ENCODE results near the gene SIRT5. TPM values are rescaled to one million over a fixed set of nuclear protein-coding genes. Genes with fewer than 3 reads are reported as not detected.

SIRT5 gene
- total and polyA plus RNA-seq, 9 donors: 6.0 to 10.4 (median 8.6) TPM

DNA sequence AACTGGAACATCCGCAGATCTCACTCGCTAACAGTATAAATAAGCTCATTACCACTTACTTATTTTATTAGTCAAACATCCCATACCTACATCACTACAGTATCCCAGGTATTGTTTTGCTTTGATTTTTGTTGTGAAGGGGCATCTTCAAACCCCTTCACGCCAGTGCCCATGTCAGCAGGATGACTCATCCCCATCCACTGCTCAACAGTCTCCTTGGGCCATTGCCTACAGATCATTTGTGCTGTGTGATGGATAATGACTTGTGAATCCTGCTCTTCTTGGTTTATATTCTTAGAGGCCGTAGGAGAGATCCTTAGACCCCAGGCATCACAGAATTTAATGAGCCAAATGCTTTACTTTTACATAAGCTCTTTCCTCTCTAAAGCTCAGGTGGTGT, 8.5 kb upstream of the SIRT5 start:
- no peaks in the 10 kb centered on the region for H3K36me3 ChIP-seq (ENCODE audit: control insufficient read depth, insufficient read depth, low read length)
- no peak overlapping the region for H3K27ac ChIP-seq (ENCODE audit: low read length)
- H3K4me1 ChIP-seq (ENCODE audit: control insufficient read depth, insufficient read depth, low read length): no peaks in the 10 kb centered on the region
- no peak overlapping the region for H3K4me3 ChIP-seq (ENCODE audit: low read length)
- H3K9me3 ChIP-seq (replicated peaks; ENCODE audit: control insufficient read depth, low read depth, low read length): no peaks in the 10 kb centered on the region
- H3K27me3 ChIP-seq (ENCODE audit: control insufficient read depth, insufficient read depth, low read length): no peaks in the 10 kb centered on the region
- no CpG with 5 or more reads among the region's 4 CpGs for WGBS (ENCODE audit: insufficient coverage)
- no peak for DNase-seq

DNA sequence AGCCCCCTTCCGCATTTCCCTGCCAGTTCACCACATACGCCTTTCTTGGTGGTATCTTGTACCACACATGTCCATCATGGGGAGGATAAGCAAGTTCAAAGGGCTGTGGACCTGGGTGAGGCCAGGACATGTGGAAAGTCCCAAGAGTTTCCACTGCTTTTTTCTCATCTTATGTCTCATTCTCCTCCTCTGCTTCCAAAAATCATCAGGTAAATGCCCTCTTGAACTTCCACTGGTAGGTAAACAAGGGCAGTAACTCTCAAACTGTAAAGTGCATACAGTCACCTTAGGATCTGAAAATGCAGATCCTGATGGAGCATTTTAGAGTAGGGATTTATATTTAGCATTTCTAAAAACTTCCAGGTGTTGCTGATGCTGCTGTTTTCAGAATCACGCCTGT, 7.9 kb upstream of the SIRT5 start:
- DNase-seq: no peak
- Histone ChIP-seq H3K36me3 (ENCODE audit: control insufficient read depth, insufficient read depth, low read length) (no peaks in the 10 kb centered on the region), H3K4me1 (ENCODE audit: control insufficient read depth, insufficient read depth, low read length) (no peaks in the 10 kb centered on the region), H3K27ac (ENCODE audit: low read length) (no peak overlapping the region), H3K27me3 (ENCODE audit: control insufficient read depth, insufficient read depth, low read length) (no peaks in the 10 kb centered on the region), H3K9me3 (replicated peaks; ENCODE audit: control insufficient read depth, low read depth, low read length) (no peaks in the 10 kb centered on the region), H3K4me3 (ENCODE audit: low read length) (no peak overlapping the region)
- WGBS (ENCODE audit: insufficient coverage): 67% methylated on average over 1 of the region's 3 CpGs

DNA sequence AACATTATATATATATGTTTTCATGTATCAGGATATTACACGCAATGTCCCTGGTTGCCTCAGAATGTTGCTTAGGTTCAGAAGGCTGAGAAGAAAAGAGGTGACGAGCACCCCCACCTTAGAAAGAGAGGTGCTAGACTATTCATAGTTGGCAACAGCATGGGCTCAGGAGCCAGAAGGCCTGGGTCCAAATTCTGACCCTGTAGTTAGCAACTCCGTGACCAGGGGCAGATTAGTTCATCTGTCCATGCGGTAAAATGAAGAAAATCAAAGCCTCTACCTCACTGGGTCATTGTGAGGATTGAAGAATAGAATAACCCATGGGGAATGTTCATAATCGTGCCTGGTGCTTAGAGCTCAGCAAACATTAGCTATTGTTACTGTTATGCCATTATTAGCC, 5.4 kb upstream of the SIRT5 start:
- Histone ChIP-seq H3K9me3 (replicated peaks; ENCODE audit: control insufficient read depth, low read depth, low read length) (no peaks in the 10 kb centered on the region), H3K4me3 (ENCODE audit: low read length) (no peak overlapping the region), H3K27ac (ENCODE audit: low read length) (no peak overlapping the region), H3K27me3 (ENCODE audit: control insufficient read depth, insufficient read depth, low read length) (no peaks in the 10 kb centered on the region), H3K36me3 (ENCODE audit: control insufficient read depth, insufficient read depth, low read length) (peaks cover 3% of the 10 kb centered on the region), H3K4me1 (ENCODE audit: control insufficient read depth, insufficient read depth, low read length) (peaks cover 6% of the 10 kb centered on the region)
- DNase-seq: no peak
- WGBS (ENCODE audit: insufficient coverage): 50% methylated on average over 1 of the region's 5 CpGs

DNA sequence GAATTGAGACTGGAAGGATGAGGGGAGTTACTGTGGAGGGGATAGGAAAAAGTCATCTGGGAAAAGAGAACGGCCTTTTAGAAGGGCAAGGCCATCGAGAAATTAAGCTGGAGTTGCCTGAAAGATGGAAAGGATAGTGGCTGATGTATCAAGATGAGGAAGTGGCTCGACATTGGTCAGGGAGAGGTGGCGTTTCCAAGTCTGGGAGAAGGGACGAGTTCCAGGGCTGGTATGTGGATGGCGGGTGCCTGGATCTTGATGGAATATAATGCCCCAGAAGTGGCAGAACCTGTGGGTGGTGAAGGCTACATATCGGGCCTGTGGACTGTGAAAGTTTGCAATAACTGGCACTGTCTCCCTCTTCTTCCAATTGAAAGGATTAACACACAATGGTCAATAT, 2.2 kb upstream of the SIRT5 start:
- H3K4me3 ChIP-seq (ENCODE audit: low read length): no peak overlapping the region
- H3K36me3 ChIP-seq (ENCODE audit: control insufficient read depth, insufficient read depth, low read length): peaks cover 3% of the 10 kb centered on the region
- no peak for DNase-seq
- peaks cover 9% of the 10 kb centered on the region for H3K4me1 ChIP-seq (ENCODE audit: control insufficient read depth, insufficient read depth, low read length)
- H3K27ac ChIP-seq (ENCODE audit: low read length): no peak overlapping the region
- H3K9me3 ChIP-seq (replicated peaks; ENCODE audit: control insufficient read depth, low read depth, low read length): no peaks in the 10 kb centered on the region
- WGBS (ENCODE audit: insufficient coverage): 90% methylated on average over 6 of the region's 7 CpGs
- no peaks in the 10 kb centered on the region for H3K27me3 ChIP-seq (ENCODE audit: control insufficient read depth, insufficient read depth, low read length)

DNA sequence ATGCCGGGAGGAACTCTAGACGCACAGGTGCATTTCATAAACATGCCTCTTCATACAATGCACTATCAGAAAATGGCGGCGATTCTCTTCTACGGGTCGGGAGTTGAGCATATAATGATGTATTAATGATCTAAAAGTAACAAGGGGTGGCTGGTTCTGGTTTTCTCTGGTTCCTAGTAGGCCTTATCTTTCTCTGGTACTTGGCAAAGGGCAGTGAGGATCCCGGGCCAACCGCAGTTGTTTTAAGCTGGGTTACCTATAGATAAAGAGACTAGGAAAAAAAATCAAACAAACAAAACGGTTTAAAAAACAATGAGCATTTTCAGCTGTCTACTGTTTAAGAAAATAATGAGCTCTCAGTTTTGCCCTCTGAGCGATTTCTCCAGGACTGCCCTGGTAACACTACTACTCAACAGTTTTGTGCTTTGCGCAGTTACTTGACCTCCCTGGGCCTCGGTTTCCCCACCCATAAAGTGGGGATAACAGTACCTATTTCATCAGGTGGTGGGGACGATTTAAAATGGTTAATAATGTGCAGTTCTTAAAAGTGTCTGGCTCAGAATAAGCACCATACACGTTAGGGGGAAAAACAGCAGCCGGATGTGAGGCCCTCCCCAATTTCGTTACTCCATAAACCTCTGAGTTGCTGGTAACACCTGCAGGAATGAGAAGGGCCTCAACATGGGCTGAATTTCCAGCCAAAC, 1.3 kb upstream of the SIRT5 start:
- 55% methylated on average over 4 of the region's 16 CpGs for WGBS (ENCODE audit: insufficient coverage)
- Histone ChIP-seq H3K4me1 (ENCODE audit: control insufficient read depth, insufficient read depth, low read length) (peaks cover 9% of the 10 kb centered on the region), H3K27ac (ENCODE audit: low read length) (no peak overlapping the region), H3K9me3 (replicated peaks; ENCODE audit: control insufficient read depth, low read depth, low read length) (no peaks in the 10 kb centered on the region), H3K27me3 (ENCODE audit: control insufficient read depth, insufficient read depth, low read length) (no peaks in the 10 kb centered on the region), H3K4me3 (ENCODE audit: low read length) (peak overlapping the region; percentile 97), H3K36me3 (ENCODE audit: control insufficient read depth, insufficient read depth, low read length) (peaks cover 3% of the 10 kb centered on the region)
- DNase-seq: no peak

DNA sequence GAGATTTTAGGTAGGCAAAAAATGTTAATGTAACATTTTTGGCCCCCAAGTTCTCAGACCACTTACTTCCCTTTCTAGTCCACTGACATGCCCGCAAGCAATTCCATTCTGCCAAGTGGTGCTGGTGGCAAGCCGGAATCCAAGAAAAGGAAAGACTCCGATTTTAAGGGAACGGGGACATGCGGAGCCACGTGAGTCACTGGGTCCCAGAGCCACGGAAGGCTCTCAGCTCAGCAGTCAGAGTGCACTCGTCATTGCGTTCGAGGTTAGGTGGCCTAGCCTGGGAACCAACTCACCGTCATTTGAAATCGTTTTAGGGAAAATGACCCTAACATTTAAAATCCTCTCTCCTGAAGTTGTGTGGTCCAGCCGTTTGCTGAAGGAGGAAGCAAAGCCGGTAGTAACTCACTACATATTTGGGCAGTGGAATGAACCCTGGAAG, 711 bp upstream of the SIRT5 start:
- Histone ChIP-seq H3K4me3 (ENCODE audit: low read length) (peak overlapping the region; percentile 97), H3K9me3 (replicated peaks; ENCODE audit: control insufficient read depth, low read depth, low read length) (no peaks in the 10 kb centered on the region), H3K4me1 (ENCODE audit: control insufficient read depth, insufficient read depth, low read length) (peaks cover 9% of the 10 kb centered on the region), H3K27me3 (ENCODE audit: control insufficient read depth, insufficient read depth, low read length) (no peaks in the 10 kb centered on the region), H3K36me3 (ENCODE audit: control insufficient read depth, insufficient read depth, low read length) (peaks cover 3% of the 10 kb centered on the region), H3K27ac (ENCODE audit: low read length) (peak overlapping the region; percentile 11)
- DNase-seq: peak; percentile 41
- WGBS (ENCODE audit: insufficient coverage): 8% methylated on average over 6 of the region's 14 CpGs

DNA sequence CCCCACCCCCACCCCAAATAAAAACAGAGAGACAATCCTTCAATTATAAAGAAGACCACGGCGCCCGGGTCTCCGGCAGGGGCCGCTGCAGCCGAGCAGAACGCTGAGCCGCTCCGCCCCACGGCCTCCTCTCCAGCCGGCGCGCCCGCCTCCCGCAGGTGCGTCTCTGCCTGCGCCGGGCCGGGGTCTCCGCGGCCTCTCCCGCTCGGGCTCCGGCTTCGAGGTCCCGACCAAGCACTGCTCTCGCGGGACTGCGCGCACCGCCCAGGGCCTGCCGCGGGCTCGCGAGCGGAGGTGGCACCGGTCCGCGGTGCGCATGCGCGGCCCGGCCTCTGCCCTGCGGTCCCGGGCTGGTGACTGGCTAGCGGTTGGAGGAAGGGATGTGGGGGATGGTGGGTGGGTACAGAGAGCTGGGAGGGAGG, 241 bp upstream of the SIRT5 start:
- WGBS (ENCODE audit: insufficient coverage): under 1% methylated on average over 45 of the region's 46 CpGs
- H3K9me3 ChIP-seq (replicated peaks; ENCODE audit: control insufficient read depth, low read depth, low read length): no peaks in the 10 kb centered on the region
- H3K27me3 ChIP-seq (ENCODE audit: control insufficient read depth, insufficient read depth, low read length): no peaks in the 10 kb centered on the region
- peaks cover 9% of the 10 kb centered on the region for H3K4me1 ChIP-seq (ENCODE audit: control insufficient read depth, insufficient read depth, low read length)
- peak overlapping the region; percentile 97 for H3K27ac ChIP-seq (ENCODE audit: low read length)
- H3K4me3 ChIP-seq (ENCODE audit: low read length): peak overlapping the region; percentile 97
- H3K36me3 ChIP-seq (ENCODE audit: control insufficient read depth, insufficient read depth, low read length): peaks cover 3% of the 10 kb centered on the region
- DNase-seq: peak; percentile 96

DNA sequence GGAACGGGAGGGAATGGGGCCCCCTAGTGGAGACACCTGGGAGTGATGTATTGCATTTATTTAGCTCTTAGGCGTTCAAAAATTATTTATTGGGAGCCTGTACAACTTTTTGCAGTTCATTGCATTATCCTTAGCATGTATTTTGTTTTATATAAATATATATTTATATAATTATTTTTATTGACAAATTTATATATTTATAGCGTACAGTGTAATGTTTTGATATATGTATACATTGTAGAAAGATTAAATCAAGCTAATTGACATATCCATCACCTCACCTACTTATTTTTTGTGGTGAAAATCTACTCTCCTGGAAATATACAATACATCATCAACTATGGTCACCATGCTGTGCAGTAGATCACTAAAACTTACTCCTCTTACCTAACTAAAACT, 975 bp downstream of the SIRT5 start:
- no peak for DNase-seq
- Histone ChIP-seq H3K4me1 (ENCODE audit: control insufficient read depth, insufficient read depth, low read length) (peaks cover 9% of the 10 kb centered on the region), H3K36me3 (ENCODE audit: control insufficient read depth, insufficient read depth, low read length) (peaks cover 4% of the 10 kb centered on the region), H3K27me3 (ENCODE audit: control insufficient read depth, insufficient read depth, low read length) (no peaks in the 10 kb centered on the region), H3K4me3 (ENCODE audit: low read length) (peak overlapping the region; percentile 97), H3K27ac (ENCODE audit: low read length) (peak overlapping the region; percentile 97), H3K9me3 (replicated peaks; ENCODE audit: control insufficient read depth, low read depth, low read length) (no peaks in the 10 kb centered on the region)
- no CpG with 5 or more reads among the region's 3 CpGs for WGBS (ENCODE audit: insufficient coverage)

DNA sequence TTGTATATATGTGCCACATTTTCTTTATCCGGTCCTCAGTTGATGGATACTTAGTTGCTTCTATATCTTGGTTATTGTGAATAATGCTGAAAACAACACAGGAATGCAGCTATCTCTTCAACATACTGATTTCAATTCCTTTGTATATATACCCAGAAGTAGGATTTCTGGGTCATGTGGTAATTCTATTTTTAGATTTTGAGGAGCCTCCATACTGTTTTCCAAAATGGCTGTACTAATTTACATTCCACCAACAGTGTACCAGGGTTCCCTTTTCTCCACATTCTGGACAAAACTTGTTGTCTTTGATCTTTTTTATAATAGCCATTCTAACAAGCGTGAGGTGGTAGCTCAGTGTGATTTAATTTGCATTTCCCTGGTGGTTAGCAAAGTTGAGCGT, 1.6 kb downstream of the SIRT5 start:
- H3K4me1 ChIP-seq (ENCODE audit: control insufficient read depth, insufficient read depth, low read length): peaks cover 9% of the 10 kb centered on the region
- H3K9me3 ChIP-seq (replicated peaks; ENCODE audit: control insufficient read depth, low read depth, low read length): no peaks in the 10 kb centered on the region
- no peak overlapping the region for H3K4me3 ChIP-seq (ENCODE audit: low read length)
- peaks cover 7% of the 10 kb centered on the region for H3K36me3 ChIP-seq (ENCODE audit: control insufficient read depth, insufficient read depth, low read length)
- H3K27me3 ChIP-seq (ENCODE audit: control insufficient read depth, insufficient read depth, low read length): no peaks in the 10 kb centered on the region
- no peak overlapping the region for H3K27ac ChIP-seq (ENCODE audit: low read length)
- no CpG with 5 or more reads among the region's 3 CpGs for WGBS (ENCODE audit: insufficient coverage)
- no peak for DNase-seq

DNA sequence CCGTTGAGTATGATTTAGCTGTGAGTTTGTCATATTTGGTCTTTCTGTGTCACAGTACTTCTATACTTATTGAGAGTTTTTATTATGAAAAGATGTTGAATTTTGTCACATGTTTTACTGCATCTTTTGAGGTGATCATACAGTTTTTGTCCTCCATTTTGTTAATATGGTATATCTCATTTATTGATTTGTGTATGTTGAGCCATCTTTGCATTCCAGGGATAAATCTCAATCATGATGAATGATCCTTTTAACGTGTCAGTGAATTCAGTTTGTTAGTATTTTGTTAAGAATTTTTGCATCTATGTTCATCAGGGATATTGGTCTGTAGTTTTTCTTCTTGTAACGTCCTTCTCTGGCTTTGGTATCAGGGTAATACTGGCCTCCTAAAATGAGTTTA, 3.5 kb downstream of the SIRT5 start:
- H3K36me3 ChIP-seq (ENCODE audit: control insufficient read depth, insufficient read depth, low read length): peaks cover 6% of the 10 kb centered on the region
- no CpG with 5 or more reads among the region's 3 CpGs for WGBS (ENCODE audit: insufficient coverage)
- no peaks in the 10 kb centered on the region for H3K9me3 ChIP-seq (replicated peaks; ENCODE audit: control insufficient read depth, low read depth, low read length)
- H3K4me1 ChIP-seq (ENCODE audit: control insufficient read depth, insufficient read depth, low read length): peaks cover 9% of the 10 kb centered on the region
- no peak for DNase-seq
- H3K4me3 ChIP-seq (ENCODE audit: low read length): no peak overlapping the region
- no peaks in the 10 kb centered on the region for H3K27me3 ChIP-seq (ENCODE audit: control insufficient read depth, insufficient read depth, low read length)
- H3K27ac ChIP-seq (ENCODE audit: low read length): no peak overlapping the region

DNA sequence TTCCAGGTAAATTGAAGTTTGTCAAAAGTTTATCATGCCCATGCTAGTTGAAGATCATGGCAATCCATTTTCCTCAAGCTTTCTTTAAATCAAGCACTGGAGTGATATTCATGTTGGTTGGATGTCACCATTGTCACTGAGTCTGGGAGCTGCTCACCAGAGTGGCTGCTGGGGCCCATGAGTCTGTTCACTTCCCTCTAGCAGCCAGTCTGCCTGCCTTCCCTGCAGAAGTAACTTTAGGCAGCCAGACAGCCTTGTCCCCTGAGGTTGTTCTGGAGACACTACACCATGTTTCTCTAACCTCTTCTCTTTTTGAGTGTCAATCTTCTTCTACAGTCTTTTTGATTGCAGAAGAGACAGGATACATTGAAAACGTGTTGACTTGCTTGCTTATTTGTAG, 5.5 kb downstream of the SIRT5 start:
- Histone ChIP-seq H3K27me3 (ENCODE audit: control insufficient read depth, insufficient read depth, low read length) (no peaks in the 10 kb centered on the region), H3K9me3 (replicated peaks; ENCODE audit: control insufficient read depth, low read depth, low read length) (no peaks in the 10 kb centered on the region), H3K4me1 (ENCODE audit: control insufficient read depth, insufficient read depth, low read length) (peaks cover 3% of the 10 kb centered on the region), H3K4me3 (ENCODE audit: low read length) (no peak overlapping the region), H3K36me3 (ENCODE audit: control insufficient read depth, insufficient read depth, low read length) (peaks cover 15% of the 10 kb centered on the region), H3K27ac (ENCODE audit: low read length) (no peak overlapping the region)
- WGBS (ENCODE audit: insufficient coverage): no CpG with 5 or more reads among the region's 1 CpG
- DNase-seq: no peak
